Measurements from ENCODE around the gene SAP30BP.

GRCh38 chr17:75632428-75632827 is 34.7 kb upstream of the SAP30BP start:
- TF ChIP-seq, protein P1, sequence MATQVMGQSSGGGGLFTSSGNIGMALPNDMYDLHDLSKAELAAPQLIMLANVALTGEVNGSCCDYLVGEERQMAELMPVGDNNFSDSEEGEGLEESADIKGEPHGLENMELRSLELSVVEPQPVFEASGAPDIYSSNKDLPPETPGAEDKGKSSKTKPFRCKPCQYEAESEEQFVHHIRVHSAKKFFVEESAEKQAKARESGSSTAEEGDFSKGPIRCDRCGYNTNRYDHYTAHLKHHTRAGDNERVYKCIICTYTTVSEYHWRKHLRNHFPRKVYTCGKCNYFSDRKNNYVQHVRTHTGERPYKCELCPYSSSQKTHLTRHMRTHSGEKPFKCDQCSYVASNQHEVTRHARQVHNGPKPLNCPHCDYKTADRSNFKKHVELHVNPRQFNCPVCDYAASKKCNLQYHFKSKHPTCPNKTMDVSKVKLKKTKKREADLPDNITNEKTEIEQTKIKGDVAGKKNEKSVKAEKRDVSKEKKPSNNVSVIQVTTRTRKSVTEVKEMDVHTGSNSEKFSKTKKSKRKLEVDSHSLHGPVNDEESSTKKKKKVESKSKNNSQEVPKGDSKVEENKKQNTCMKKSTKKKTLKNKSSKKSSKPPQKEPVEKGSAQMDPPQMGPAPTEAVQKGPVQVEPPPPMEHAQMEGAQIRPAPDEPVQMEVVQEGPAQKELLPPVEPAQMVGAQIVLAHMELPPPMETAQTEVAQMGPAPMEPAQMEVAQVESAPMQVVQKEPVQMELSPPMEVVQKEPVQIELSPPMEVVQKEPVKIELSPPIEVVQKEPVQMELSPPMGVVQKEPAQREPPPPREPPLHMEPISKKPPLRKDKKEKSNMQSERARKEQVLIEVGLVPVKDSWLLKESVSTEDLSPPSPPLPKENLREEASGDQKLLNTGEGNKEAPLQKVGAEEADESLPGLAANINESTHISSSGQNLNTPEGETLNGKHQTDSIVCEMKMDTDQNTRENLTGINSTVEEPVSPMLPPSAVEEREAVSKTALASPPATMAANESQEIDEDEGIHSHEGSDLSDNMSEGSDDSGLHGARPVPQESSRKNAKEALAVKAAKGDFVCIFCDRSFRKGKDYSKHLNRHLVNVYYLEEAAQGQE (tag by site-specific recombination; IDR thresholded peaks at IDR 0.05): no peak
- TF ChIP-seq CTCF (tag by site-specific recombination; IDR thresholded peaks at IDR 0.05) (no peak), ZBTB17 (tag by site-specific recombination; IDR thresholded peaks at IDR 0.05) (no peak), OSR2 (tag by site-specific recombination; IDR thresholded peaks at IDR 0.05) (no peak), ZNF830 (tag by site-specific recombination; IDR thresholded peaks at IDR 0.05; ENCODE audit: low read depth) (no peak), SP2 (tag by site-specific recombination; IDR thresholded peaks at IDR 0.05) (no peak), ZSCAN30 (tag by site-specific recombination; IDR thresholded peaks at IDR 0.05) (no peak), KLF16 (tag by site-specific recombination; IDR thresholded peaks at IDR 0.05) (no peak)
- TF ChIP-seq, protein P2, sequence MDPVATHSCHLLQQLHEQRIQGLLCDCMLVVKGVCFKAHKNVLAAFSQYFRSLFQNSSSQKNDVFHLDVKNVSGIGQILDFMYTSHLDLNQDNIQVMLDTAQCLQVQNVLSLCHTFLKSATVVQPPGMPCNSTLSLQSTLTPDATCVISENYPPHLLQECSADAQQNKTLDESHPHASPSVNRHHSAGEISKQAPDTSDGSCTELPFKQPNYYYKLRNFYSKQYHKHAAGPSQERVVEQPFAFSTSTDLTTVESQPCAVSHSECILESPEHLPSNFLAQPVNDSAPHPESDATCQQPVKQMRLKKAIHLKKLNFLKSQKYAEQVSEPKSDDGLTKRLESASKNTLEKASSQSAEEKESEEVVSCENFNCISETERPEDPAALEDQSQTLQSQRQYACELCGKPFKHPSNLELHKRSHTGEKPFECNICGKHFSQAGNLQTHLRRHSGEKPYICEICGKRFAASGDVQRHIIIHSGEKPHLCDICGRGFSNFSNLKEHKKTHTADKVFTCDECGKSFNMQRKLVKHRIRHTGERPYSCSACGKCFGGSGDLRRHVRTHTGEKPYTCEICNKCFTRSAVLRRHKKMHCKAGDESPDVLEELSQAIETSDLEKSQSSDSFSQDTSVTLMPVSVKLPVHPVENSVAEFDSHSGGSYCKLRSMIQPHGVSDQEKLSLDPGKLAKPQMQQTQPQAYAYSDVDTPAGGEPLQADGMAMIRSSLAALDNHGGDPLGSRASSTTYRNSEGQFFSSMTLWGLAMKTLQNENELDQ (tag by site-specific recombination; IDR thresholded peaks at IDR 0.05; ENCODE audit: low read depth): no peak
- TF ChIP-seq, protein P3, sequence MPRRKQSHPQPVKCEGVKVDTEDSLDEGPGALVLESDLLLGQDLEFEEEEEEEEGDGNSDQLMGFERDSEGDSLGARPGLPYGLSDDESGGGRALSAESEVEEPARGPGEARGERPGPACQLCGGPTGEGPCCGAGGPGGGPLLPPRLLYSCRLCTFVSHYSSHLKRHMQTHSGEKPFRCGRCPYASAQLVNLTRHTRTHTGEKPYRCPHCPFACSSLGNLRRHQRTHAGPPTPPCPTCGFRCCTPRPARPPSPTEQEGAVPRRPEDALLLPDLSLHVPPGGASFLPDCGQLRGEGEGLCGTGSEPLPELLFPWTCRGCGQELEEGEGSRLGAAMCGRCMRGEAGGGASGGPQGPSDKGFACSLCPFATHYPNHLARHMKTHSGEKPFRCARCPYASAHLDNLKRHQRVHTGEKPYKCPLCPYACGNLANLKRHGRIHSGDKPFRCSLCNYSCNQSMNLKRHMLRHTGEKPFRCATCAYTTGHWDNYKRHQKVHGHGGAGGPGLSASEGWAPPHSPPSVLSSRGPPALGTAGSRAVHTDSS (tag by site-specific recombination; IDR thresholded peaks at IDR 0.05): no peak

Measured in HEK293 (cell line).